GM12873 (cell line): ENCODE measurements around the gene LETM1.

Experiments
- CTCF ChIP-seq: IDR thresholded peaks from 2 replicates; pipeline ENCODE4 v1.5.1; 2012; ENCODE audit warnings: low read depth, mild to moderate bottlenecking, moderate library complexity, low read length, control low read depth; ENCODE audit not compliant: insufficient read depth; ENCODE audit errors: missing control alignments

The LETM1 gene

GRCh38 chr4:1804638-1805492, 51.1 kb downstream of the LETM1 start:
- TF ChIP-seq CTCF = no peak

GRCh38 chr4:1803523-1804423, 52.2 kb downstream of the LETM1 start:
- TF ChIP-seq CTCF = no peak

GRCh38 chr4:1802720-1803522, 53.0 kb downstream of the LETM1 start:
- TF ChIP-seq CTCF = no peak

GRCh38 chr4:1802151-1802715, 53.7 kb downstream of the LETM1 start:
- TF ChIP-seq CTCF = no peak

GRCh38 chr4:1801286-1801958, 54.5 kb downstream of the LETM1 start:
- TF ChIP-seq CTCF = no peak

- no peak for TF ChIP-seq CTCF
Measured at GRCh38 chr4:1800805-1801204, 55.2 kb downstream of the LETM1 start.
